Jurkat, Clone E6-1 (cell line): ENCODE data around the gene GLYATL3.

Experiments used
- DNase-seq: peaks from one replicate; pipeline ENCODE4 v3.0.0-alpha.2; 2011; ENCODE audit warnings: low read depth, low spot score
- H3K4me3 ChIP-seq: 2 replicates; pipeline ENCODE4 v1.5.1; 2011; ENCODE audit warnings: mild to moderate bottlenecking, low read length, control low read depth, moderate library complexity

Gene GLYATL3

GRCh38 chr6:49565261-49565660, 65.5 kb downstream of the GLYATL3 start:
- DNase-seq = no peak
- no peak overlapping the region for H3K4me3 ChIP-seq

DNA sequence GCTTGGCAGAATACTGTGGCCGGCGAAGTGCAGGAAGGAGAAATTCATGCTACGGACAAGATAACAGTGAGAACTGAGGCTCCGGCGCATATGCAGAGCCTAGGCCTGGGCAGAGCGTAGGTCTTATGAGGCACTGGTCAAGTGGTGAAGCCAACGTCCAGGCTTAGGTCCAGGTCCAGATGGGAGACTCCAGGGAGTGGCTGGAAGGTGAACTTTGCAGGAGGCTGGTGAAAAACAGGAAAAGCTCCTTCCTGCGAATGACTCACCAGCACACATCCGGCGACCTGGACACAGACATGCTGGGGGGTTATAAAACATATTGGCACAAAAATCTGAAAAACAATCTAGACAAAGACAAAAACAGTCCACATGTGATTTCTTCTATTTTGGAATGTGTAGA, 66.1 kb downstream of the GLYATL3 start:
- no peak overlapping the region for H3K4me3 ChIP-seq
- DNase-seq = no peak

- H3K4me3 ChIP-seq = no peak overlapping the region
- no peak for DNase-seq
Observed at GRCh38 chr6:49570474-49571079, 70.9 kb downstream of the GLYATL3 start.

GRCh38 chr6:49576618-49577017, 76.9 kb downstream of the GLYATL3 start:
- no peak overlapping the region for H3K4me3 ChIP-seq
- no peak for DNase-seq
